Activated CD8-positive, alpha-beta T cell treated with anti-CD3 and anti-CD28 coated beads for 36 hours (primary cell): ENCODE measurements around the gene PCMT1. TPM values are rescaled to one million over a fixed set of nuclear protein-coding genes. Genes with fewer than 3 reads are reported as not detected.
"Not testable (repeated sequence)": the region's sequence is repeated elsewhere in the genome, so short reads cannot be mapped to it uniquely, and the experiment has no call there.

Experiments used
- ATAC-seq: fragments of 200-7000 bp; cut with Tn5 transposase; one replicate; pipeline ENCODE4 v1.10.0; 2021; ENCODE audit warnings: mild to moderate bottlenecking, moderate library complexity
- CTCF ChIA-PET: fragments of 350-600 bp; sonication (Branson Sonifier 250); formaldehyde crosslinking; loops from one replicate; lab custom pipeline; 2021; ENCODE audit warnings: antibody characterized with exemption; lab: Charles Lee
- POLR2A ChIA-PET: fragments of 350-600 bp; sonication (Branson Sonifier 250); formaldehyde crosslinking; loops from one replicate; lab custom pipeline; 2021; ENCODE audit warnings: antibody characterized with exemption; lab: Charles Lee
- DNase-seq: peaks from one replicate; pipeline ENCODE4 v3.0.0-alpha.2; 2020
- H3K27ac Mint-ChIP-seq: one replicate; pipeline ENCODE4 v1.8.0; 2021; ENCODE audit warnings: mild to moderate bottlenecking, mixed read lengths
- H3K27me3 Mint-ChIP-seq: one replicate; pipeline ENCODE4 v1.8.0; 2021; ENCODE audit warnings: mixed read lengths
- H3K36me3 Mint-ChIP-seq: one replicate; pipeline ENCODE4 v1.8.0; 2021; ENCODE audit warnings: low read depth, mixed read lengths
- H3K4me1 Mint-ChIP-seq: one replicate; pipeline ENCODE4 v1.8.0; 2021; ENCODE audit warnings: low read depth, mixed read lengths
- H3K4me3 Mint-ChIP-seq: one replicate; pipeline ENCODE4 v1.8.0; 2021; ENCODE audit warnings: mild to moderate bottlenecking, moderate library complexity, mixed read lengths
- H3K9me3 Mint-ChIP-seq: one replicate; pipeline ENCODE4 v1.8.0; 2021; ENCODE audit warnings: mixed read lengths
- CTCF ChIP-seq: fragments of 200-600 bp; IDR thresholded peaks from one replicate; pipeline ENCODE4 v1.8.0; 2022; ENCODE audit warnings: antibody characterized with exemption, mild to moderate bottlenecking
- intact Hi-C: fragments of 100-400 bp; cut with micrococcal nuclease; formaldehyde crosslinking; loops from one replicate; pipeline ENCODE4 v1.10.0; 2022
- total RNA-seq, 2 experiments: library from RNA; stranded (reverse); gene quantifications; one replicate each; pipeline ENCODE4 v1.2.3, GENCODE V29; 2021

Gene PCMT1
- total RNA-seq, 2 experiments from 2014 or later: 97.3 to 102 TPM

GRCh38 chr6:149752600-149753373, 3.2 kb downstream of the PCMT1 start:
- no peaks in the 10 kb centered on the region for H3K9me3 Mint-ChIP-seq
- no peak for TF ChIP-seq CTCF
- H3K27ac Mint-ChIP-seq: no peak overlapping the region
- CTCF ChIA-PET: interaction anchor here (1.1 to 1.2 kb wide), 2 partner anchors 11 to 31 kb away, joined by 3 read pairs; no protein-coding TSS in a partner anchor
- no peak overlapping the region for H3K4me3 Mint-ChIP-seq
- H3K4me1 Mint-ChIP-seq: peaks cover 34% of the 10 kb centered on the region
- DNase-seq (no peak), ATAC-seq (no peak)
- H3K36me3 Mint-ChIP-seq: peaks cover 8% of the 10 kb centered on the region
- POLR2A ChIA-PET: interaction anchor here (1.6 to 2.3 kb wide), 2 partner anchors 11 to 35 kb away, joined by 4 to 7 read pairs; partner anchors contain the start of gene LATS1
- intact Hi-C loops: no loop called here
- no peaks in the 10 kb centered on the region for H3K27me3 Mint-ChIP-seq

- DNase-seq, H3K27me3 Mint-ChIP-seq, H3K27ac Mint-ChIP-seq, intact Hi-C loops, ATAC-seq, H3K36me3 Mint-ChIP-seq, H3K9me3 Mint-ChIP-seq, H3K4me3 Mint-ChIP-seq: not testable (repeated sequence)
- ChIA-PET CTCF (interaction anchor here (1.1 to 1.2 kb wide), 2 partner anchors 10 to 32 kb away, joined by 3 read pairs; no protein-coding TSS in a partner anchor), POLR2A (interaction anchor here (1.6 to 2.3 kb wide), 2 partner anchors 12 to 35 kb away, joined by 4 to 7 read pairs; partner anchors contain the start of gene LATS1)
- peaks cover 34% of the 10 kb centered on the region for H3K4me1 Mint-ChIP-seq
Measured at GRCh38 chr6:149753374-149753637, 3.8 kb downstream of the PCMT1 start.

GRCh38 chr6:149754548-149754947, 5.0 kb downstream of the PCMT1 start:
- TF ChIP-seq CTCF: no peak
- CTCF ChIA-PET: no interaction called here
- peaks cover 31% of the 10 kb centered on the region for H3K4me1 Mint-ChIP-seq
- no peak overlapping the region for H3K27ac Mint-ChIP-seq
- no peaks in the 10 kb centered on the region for H3K27me3 Mint-ChIP-seq
- DNase-seq (no peak), ATAC-seq (no peak)
- H3K36me3 Mint-ChIP-seq: peaks cover 10% of the 10 kb centered on the region
- intact Hi-C loops: no loop called here
- H3K9me3 Mint-ChIP-seq: no peaks in the 10 kb centered on the region
- no peak overlapping the region for H3K4me3 Mint-ChIP-seq
- POLR2A ChIA-PET: interaction anchor here (2.3 kb wide), 1 partner anchor 37 kb away, joined by 7 read pairs; the partner anchor contains the start of gene LATS1

GRCh38 chr6:149755300-149756260, 6.0 kb downstream of the PCMT1 start:
- DNase-seq (no peak), ATAC-seq (no peak)
- Mint-ChIP-seq H3K9me3 (no peaks in the 10 kb centered on the region), H3K4me1 (peaks cover 32% of the 10 kb centered on the region), H3K4me3 (no peak overlapping the region), H3K36me3 (peaks cover 13% of the 10 kb centered on the region), H3K27me3 (no peaks in the 10 kb centered on the region), H3K27ac (no peak overlapping the region)
- intact Hi-C loops: no loop called here
- TF ChIP-seq CTCF: no peak
- ChIA-PET CTCF (no interaction called here), POLR2A (interaction anchor here (1.4 kb wide), 1 partner anchor 11 kb away, joined by 3 read pairs; no protein-coding TSS in a partner anchor)

GRCh38 chr6:149756261-149756636, 6.7 kb downstream of the PCMT1 start:
- Mint-ChIP-seq H3K9me3 (no peaks in the 10 kb centered on the region), H3K4me3 (no peak overlapping the region), H3K4me1 (peaks cover 32% of the 10 kb centered on the region), H3K36me3 (peaks cover 10% of the 10 kb centered on the region), H3K27me3 (no peaks in the 10 kb centered on the region), H3K27ac (no peak overlapping the region)
- DNase-seq (no peak), ATAC-seq (no peak)
- no peak for TF ChIP-seq CTCF
- intact Hi-C loops: no loop called here
- ChIA-PET CTCF (interaction anchor here (0.7 kb wide), 1 partner anchor 10 kb away, joined by 3 read pairs; the partner anchor contains the start of gene NUP43), POLR2A (interaction anchor here (1.4 kb wide), 1 partner anchor 12 kb away, joined by 3 read pairs; no protein-coding TSS in a partner anchor)
